Activated T-helper 2 cell treated with anti-CD3 and anti-CD28 coated beads, Interferon-gamma antibody, Interleukin-2, Interleukin-4, amounts not matched to agents 10 μg/mL and 5 μg/mL and 100 μg/mL, durations not matched to agents 14 hours and 24 hours and 36 hours (primary cell): ENCODE data around the gene PLPP4. TPM values are rescaled to one million over a fixed set of nuclear protein-coding genes. Genes with fewer than 3 reads are reported as not detected.

ENCODE experiments used
- DNase-seq: peaks from one replicate; pipeline ENCODE4 v3.0.0; 2021; ENCODE audit warnings: low spot score
- H3K27ac Mint-ChIP-seq: one replicate; pipeline ENCODE4 v1.8.0; 2021; ENCODE audit warnings: mixed read lengths
- H3K27me3 Mint-ChIP-seq: one replicate; pipeline ENCODE4 v1.8.0; 2021; ENCODE audit warnings: low read depth, mixed read lengths
- H3K36me3 Mint-ChIP-seq: one replicate; pipeline ENCODE4 v1.8.0; 2021; ENCODE audit warnings: low read depth, mixed read lengths
- H3K4me1 Mint-ChIP-seq: one replicate; pipeline ENCODE4 v1.8.0; 2021; ENCODE audit warnings: low read depth, mixed read lengths
- H3K4me3 Mint-ChIP-seq: one replicate; pipeline ENCODE4 v1.8.0; 2021; ENCODE audit warnings: low read depth, mild to moderate bottlenecking, moderate library complexity, mixed read lengths
- H3K9me3 Mint-ChIP-seq: one replicate; pipeline ENCODE4 v1.8.0; 2021; ENCODE audit warnings: mixed read lengths
- intact Hi-C: fragments of 100-400 bp; cut with micrococcal nuclease; formaldehyde crosslinking; loops from one replicate; pipeline ENCODE4 v1.15.1; 2023
- total RNA-seq: library from RNA; stranded (reverse); gene quantifications from 2 replicates; pipeline ENCODE4 v1.2.3, GENCODE V29; 2022

PLPP4 gene
- total RNA-seq, 1 donor from 2014 or later: not detected

GRCh38 chr10:120516426-120516825, 59.4 kb downstream of the PLPP4 start:
- no peak overlapping the region for H3K4me3 Mint-ChIP-seq
- no peaks in the 10 kb centered on the region for H3K4me1 Mint-ChIP-seq
- DNase-seq: no peak
- intact Hi-C loops: no loop called here
- no peak overlapping the region for H3K27ac Mint-ChIP-seq
- H3K36me3 Mint-ChIP-seq: no peaks in the 10 kb centered on the region
- H3K27me3 Mint-ChIP-seq: no peaks in the 10 kb centered on the region
- no peaks in the 10 kb centered on the region for H3K9me3 Mint-ChIP-seq

- H3K4me3 Mint-ChIP-seq: no peak overlapping the region
- H3K27ac Mint-ChIP-seq: no peak overlapping the region
- no peaks in the 10 kb centered on the region for H3K36me3 Mint-ChIP-seq
- intact Hi-C loops: no loop called here
- H3K9me3 Mint-ChIP-seq: no peaks in the 10 kb centered on the region
- no peaks in the 10 kb centered on the region for H3K4me1 Mint-ChIP-seq
- DNase-seq: no peak
- H3K27me3 Mint-ChIP-seq: no peaks in the 10 kb centered on the region
Measured at GRCh38 chr10:120517196-120517595, 60.2 kb downstream of the PLPP4 start.

GRCh38 chr10:120517881-120518484, 61.0 kb downstream of the PLPP4 start:
- no peaks in the 10 kb centered on the region for H3K36me3 Mint-ChIP-seq
- H3K27ac Mint-ChIP-seq: no peak overlapping the region
- no peaks in the 10 kb centered on the region for H3K27me3 Mint-ChIP-seq
- H3K4me3 Mint-ChIP-seq: no peak overlapping the region
- DNase-seq: no peak
- intact Hi-C loops: no loop called here
- no peaks in the 10 kb centered on the region for H3K4me1 Mint-ChIP-seq
- H3K9me3 Mint-ChIP-seq: no peaks in the 10 kb centered on the region

GRCh38 chr10:120521880-120522279, 64.9 kb downstream of the PLPP4 start:
- no peak for DNase-seq
- no peaks in the 10 kb centered on the region for H3K36me3 Mint-ChIP-seq
- no peaks in the 10 kb centered on the region for H3K4me1 Mint-ChIP-seq
- H3K27me3 Mint-ChIP-seq: no peaks in the 10 kb centered on the region
- no peak overlapping the region for H3K4me3 Mint-ChIP-seq
- H3K9me3 Mint-ChIP-seq: no peaks in the 10 kb centered on the region
- no peak overlapping the region for H3K27ac Mint-ChIP-seq
- intact Hi-C loops: no loop called here

GRCh38 chr10:120527691-120528090, 70.7 kb downstream of the PLPP4 start:
- Mint-ChIP-seq H3K4me1 (no peaks in the 10 kb centered on the region), H3K27ac (no peak overlapping the region), H3K27me3 (no peaks in the 10 kb centered on the region), H3K9me3 (no peaks in the 10 kb centered on the region), H3K36me3 (no peaks in the 10 kb centered on the region), H3K4me3 (no peak overlapping the region)
- no peak for DNase-seq
- intact Hi-C loops: no loop called here

GRCh38 chr10:120530699-120531098, 73.7 kb downstream of the PLPP4 start:
- no peaks in the 10 kb centered on the region for H3K36me3 Mint-ChIP-seq
- H3K4me3 Mint-ChIP-seq: no peak overlapping the region
- H3K9me3 Mint-ChIP-seq: no peaks in the 10 kb centered on the region
- no peak for DNase-seq
- intact Hi-C loops: no loop called here
- no peaks in the 10 kb centered on the region for H3K4me1 Mint-ChIP-seq
- H3K27ac Mint-ChIP-seq: no peak overlapping the region
- H3K27me3 Mint-ChIP-seq: no peaks in the 10 kb centered on the region

GRCh38 chr10:120538091-120538490, 81.1 kb downstream of the PLPP4 start:
- no peaks in the 10 kb centered on the region for H3K9me3 Mint-ChIP-seq
- no peak overlapping the region for H3K27ac Mint-ChIP-seq
- H3K27me3 Mint-ChIP-seq: no peaks in the 10 kb centered on the region
- intact Hi-C loops: no loop called here
- no peaks in the 10 kb centered on the region for H3K4me1 Mint-ChIP-seq
- DNase-seq: no peak
- no peaks in the 10 kb centered on the region for H3K36me3 Mint-ChIP-seq
- H3K4me3 Mint-ChIP-seq: no peak overlapping the region

GRCh38 chr10:120539076-120539475, 82.0 kb downstream of the PLPP4 start:
- H3K4me1 Mint-ChIP-seq: no peaks in the 10 kb centered on the region
- intact Hi-C loops: no loop called here
- H3K36me3 Mint-ChIP-seq: no peaks in the 10 kb centered on the region
- no peaks in the 10 kb centered on the region for H3K9me3 Mint-ChIP-seq
- DNase-seq: no peak
- no peaks in the 10 kb centered on the region for H3K27me3 Mint-ChIP-seq
- no peak overlapping the region for H3K4me3 Mint-ChIP-seq
- H3K27ac Mint-ChIP-seq: no peak overlapping the region

GRCh38 chr10:120540486-120540885, 83.5 kb downstream of the PLPP4 start:
- intact Hi-C loops: no loop called here
- no peaks in the 10 kb centered on the region for H3K9me3 Mint-ChIP-seq
- no peak for DNase-seq
- H3K4me3 Mint-ChIP-seq: no peak overlapping the region
- H3K27ac Mint-ChIP-seq: no peak overlapping the region
- no peaks in the 10 kb centered on the region for H3K4me1 Mint-ChIP-seq
- H3K27me3 Mint-ChIP-seq: no peaks in the 10 kb centered on the region
- no peaks in the 10 kb centered on the region for H3K36me3 Mint-ChIP-seq

GRCh38 chr10:120541984-120542383, 85.0 kb downstream of the PLPP4 start:
- Mint-ChIP-seq H3K4me1 (no peaks in the 10 kb centered on the region), H3K9me3 (no peaks in the 10 kb centered on the region), H3K27ac (no peak overlapping the region), H3K27me3 (no peaks in the 10 kb centered on the region), H3K4me3 (no peak overlapping the region), H3K36me3 (no peaks in the 10 kb centered on the region)
- no peak for DNase-seq
- intact Hi-C loops: no loop called here

GRCh38 chr10:120542591-120542990, 85.6 kb downstream of the PLPP4 start:
- intact Hi-C loops: no loop called here
- no peaks in the 10 kb centered on the region for H3K9me3 Mint-ChIP-seq
- no peak for DNase-seq
- no peaks in the 10 kb centered on the region for H3K36me3 Mint-ChIP-seq
- H3K27me3 Mint-ChIP-seq: no peaks in the 10 kb centered on the region
- no peak overlapping the region for H3K27ac Mint-ChIP-seq
- H3K4me1 Mint-ChIP-seq: no peaks in the 10 kb centered on the region
- H3K4me3 Mint-ChIP-seq: no peak overlapping the region

GRCh38 chr10:120543291-120543690, 86.3 kb downstream of the PLPP4 start:
- no peak for DNase-seq
- Mint-ChIP-seq H3K4me3 (no peak overlapping the region), H3K36me3 (no peaks in the 10 kb centered on the region), H3K4me1 (no peaks in the 10 kb centered on the region), H3K27me3 (no peaks in the 10 kb centered on the region), H3K9me3 (no peaks in the 10 kb centered on the region), H3K27ac (no peak overlapping the region)
- intact Hi-C loops: no loop called here

GRCh38 chr10:120548210-120548609, 91.2 kb downstream of the PLPP4 start:
- no peak for DNase-seq
- Mint-ChIP-seq H3K4me3 (no peak overlapping the region), H3K4me1 (no peaks in the 10 kb centered on the region), H3K27ac (no peak overlapping the region), H3K9me3 (no peaks in the 10 kb centered on the region), H3K27me3 (no peaks in the 10 kb centered on the region), H3K36me3 (no peaks in the 10 kb centered on the region)
- intact Hi-C loops: no loop called here

GRCh38 chr10:120552262-120552661, 95.2 kb downstream of the PLPP4 start:
- intact Hi-C loops: no loop called here
- DNase-seq: no peak
- Mint-ChIP-seq H3K4me3 (no peak overlapping the region), H3K9me3 (no peaks in the 10 kb centered on the region), H3K27me3 (no peaks in the 10 kb centered on the region), H3K36me3 (no peaks in the 10 kb centered on the region), H3K27ac (no peak overlapping the region), H3K4me1 (no peaks in the 10 kb centered on the region)
